Fibroblast of skin of back (primary cell): ENCODE data around the gene NAA11.
"Not testable (repeated sequence)": the region's sequence is repeated elsewhere in the genome, so short reads cannot be mapped to it uniquely, and the experiment has no call there.

Experiments
- DNase-seq: peaks from one replicate; pipeline ENCODE4 v3.0.0-alpha.2; 2013

Gene NAA11

DNA sequence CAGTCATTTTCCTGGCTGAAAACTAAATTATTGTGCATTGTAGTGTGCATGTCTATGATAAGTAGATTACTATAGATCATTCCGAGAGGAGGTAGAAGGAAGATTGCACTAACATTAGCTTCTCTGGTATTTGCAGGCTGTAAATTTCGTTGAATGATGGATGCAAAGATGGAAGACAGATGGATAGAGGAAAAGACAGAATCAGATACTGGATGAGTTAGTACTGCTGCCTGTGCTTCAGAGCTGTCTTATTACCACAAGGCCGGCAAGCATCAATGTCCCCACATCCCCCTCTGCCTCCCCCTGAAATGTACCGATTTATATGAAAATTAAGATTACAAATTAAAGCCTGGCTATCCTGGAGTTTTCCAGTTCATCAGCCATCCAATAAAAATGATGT, 17.7 kb downstream of the NAA11 start:
- no peak for DNase-seq

DNA sequence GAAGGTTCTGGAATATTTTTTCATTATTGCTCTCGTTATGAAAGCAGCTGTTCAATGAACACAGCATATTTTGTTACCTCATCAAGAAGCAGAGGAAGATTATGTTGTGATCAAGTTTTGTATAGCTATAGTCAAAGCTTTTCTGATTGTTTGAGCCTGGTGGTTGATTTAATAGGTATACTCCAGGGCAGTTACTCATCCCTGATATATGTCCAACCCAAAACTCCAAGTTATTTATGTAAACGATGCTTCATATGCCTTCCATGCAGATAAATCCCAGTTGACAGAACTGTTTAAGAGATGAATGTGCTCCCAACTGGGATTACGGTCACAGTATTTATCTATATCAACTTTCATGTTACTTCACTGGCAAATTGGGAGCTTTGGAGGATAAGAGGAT, 19.1 kb downstream of the NAA11 start:
- no peak for DNase-seq

GRCh38 chr4:79300280-79300679, 25.6 kb downstream of the NAA11 start:
- no peak for DNase-seq

- DNase-seq: no peak
Measured at GRCh38 chr4:79298484-79298883, 27.4 kb downstream of the NAA11 start.

DNA sequence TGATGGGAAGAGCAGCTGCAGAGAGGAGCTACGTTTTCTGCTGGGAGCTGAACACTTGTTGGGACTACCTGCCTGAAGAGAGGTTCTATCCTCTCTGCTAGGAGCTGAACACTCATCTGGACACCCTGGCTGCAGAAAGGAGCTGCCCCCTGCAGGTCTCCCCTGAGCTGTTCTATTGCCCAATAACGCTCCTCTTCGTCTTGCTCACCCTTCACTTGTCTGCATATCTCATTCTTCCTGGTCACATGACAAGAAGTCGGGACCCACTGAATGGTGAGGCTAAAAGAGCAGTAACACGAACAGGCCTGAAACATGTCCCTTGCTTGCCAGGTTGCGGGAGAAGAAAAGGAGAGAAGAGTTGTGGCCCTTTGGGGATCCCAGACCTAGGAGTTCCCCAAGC, 27.8 kb downstream of the NAA11 start:
- DNase-seq: no peak

DNA sequence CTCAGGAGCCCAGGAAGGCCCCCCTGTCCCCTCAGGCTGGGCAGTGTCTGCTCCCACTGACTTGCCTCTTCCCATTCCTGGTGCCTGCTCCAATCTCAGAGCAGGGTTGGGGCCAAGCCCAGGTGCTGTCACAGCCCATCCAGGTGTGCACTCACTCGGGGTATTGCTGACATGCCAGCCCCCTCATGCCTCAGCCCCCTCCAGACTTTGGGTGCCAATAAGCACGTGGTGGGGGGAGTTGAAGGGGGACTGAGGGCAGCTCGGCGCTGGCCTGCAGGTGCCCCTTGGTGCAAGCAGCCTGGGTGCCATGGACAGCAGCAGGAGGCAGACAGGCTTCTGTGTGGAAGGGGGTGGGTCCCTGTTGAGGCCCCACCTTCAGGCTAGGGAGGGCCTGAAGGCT, 28.4 kb downstream of the NAA11 start:
- DNase-seq: no peak

DNA sequence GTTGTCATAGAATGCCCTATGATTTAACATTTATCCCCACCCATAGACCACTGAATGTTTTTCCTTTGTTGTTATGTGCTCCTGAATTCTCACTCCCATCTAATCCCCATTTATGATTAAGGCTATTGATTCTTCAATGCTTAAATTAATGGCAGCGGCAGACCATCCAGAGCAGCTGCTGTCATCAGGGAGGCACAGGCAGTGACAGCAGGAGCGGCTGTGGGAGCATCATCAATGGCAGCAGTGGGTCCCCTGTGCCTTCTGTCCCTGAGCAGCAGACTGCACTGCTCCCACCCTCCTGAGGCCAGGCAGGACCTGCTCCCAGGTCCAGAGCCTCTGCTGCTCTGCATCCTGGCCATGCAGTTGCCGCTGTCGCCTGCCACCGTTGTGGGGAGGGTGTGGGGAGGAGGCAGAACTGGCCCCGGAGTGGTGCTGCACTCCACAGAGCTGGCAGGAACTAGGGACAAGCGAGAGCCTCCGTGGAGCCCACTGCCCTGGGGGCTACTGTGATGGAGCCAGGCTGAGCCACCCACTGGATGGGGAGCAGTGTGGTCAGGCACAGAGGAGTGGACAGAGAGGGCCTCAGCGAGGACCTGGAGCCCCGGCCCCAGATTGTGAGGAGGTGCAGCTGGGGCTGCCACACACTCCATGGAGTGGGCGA, 29.0 kb downstream of the NAA11 start:
- no peak for DNase-seq

GRCh38 chr4:79295086-79295485, 30.8 kb downstream of the NAA11 start:
- no peak for DNase-seq

- no peak for DNase-seq
Measured at GRCh38 chr4:79294064-79294463, 31.8 kb downstream of the NAA11 start.

DNA sequence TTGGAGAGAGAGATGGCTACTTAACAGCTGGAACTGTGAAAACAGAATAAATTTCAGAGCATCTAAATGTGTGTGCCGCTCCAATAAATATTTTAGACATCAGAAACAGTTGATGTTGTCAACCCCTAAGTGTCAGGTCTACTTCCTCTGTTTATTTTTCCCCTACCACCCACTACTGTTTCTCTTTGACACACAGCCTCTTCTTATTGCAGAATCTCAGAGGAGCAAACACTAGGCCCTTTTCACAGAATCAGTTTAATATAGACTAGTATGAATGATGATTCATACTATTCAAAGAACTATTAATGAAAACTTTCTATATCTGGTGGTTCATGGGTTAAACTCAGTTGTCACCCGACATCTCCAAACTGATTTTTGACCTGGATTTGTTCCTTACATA, 33.9 kb downstream of the NAA11 start:
- no peak for DNase-seq

- no peak for DNase-seq
Measured at GRCh38 chr4:79290376-79290775, 35.5 kb downstream of the NAA11 start.

DNA sequence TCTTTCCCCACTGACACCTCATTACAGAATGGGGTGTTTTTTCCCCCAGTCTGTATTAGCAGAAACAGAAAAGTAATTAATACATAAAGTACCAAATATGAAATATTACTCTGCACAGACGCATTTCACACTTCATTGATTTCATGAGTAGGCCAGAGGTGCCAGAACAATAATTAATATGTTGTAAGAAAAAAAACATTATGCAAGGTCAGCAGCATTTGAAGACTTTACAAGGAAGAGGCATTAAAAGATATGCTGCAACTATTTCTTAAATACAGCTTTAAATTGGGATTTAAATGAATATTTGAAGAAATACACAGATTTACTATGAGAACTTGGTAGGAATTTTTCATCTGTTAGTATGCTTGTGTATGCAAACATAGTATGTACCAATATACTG, 37.7 kb downstream of the NAA11 start:
- DNase-seq: no peak

- no peak for DNase-seq
Measured at GRCh38 chr4:79287718-79288117, 38.1 kb downstream of the NAA11 start.

GRCh38 chr4:79287076-79287475, 38.8 kb downstream of the NAA11 start:
- DNase-seq: no peak

DNA sequence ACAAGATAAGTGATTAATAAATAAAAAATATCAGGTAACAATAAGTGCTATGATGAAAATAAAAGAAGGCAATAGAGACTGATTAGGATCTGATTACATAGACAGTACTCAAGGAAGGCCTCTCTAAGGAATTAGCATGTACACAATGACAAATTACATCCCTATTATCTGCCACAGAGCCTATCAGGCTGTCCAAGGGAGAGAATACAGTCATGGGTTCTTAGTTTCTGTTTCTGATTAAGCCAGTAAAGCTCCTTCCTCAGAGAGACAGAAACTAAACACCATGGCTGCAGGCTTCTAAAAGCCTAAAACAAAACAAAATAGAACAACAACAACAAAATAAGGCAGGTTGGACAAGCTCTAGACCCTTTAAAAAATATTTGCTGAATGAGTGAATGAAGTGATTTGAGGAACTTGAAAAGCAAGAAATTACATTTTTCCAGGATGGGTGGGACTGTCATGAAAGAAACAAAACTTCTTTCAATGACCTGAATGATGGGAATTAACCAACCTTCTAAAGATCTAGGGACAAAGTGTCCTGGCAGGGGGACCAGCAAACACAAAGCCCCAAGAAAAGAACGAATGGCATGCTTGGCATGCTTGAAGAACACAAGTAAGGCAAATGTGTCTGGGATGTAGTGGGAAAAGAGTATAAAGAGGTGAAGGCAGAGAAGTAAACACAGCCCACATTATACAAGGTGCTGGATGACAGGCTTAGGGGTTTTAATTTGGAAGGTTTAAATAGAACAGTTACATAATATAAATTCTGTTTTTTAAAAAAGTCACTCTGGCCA, 44.1 kb downstream of the NAA11 start:
- no peak for DNase-seq

GRCh38 chr4:79277467-79277866, 48.4 kb downstream of the NAA11 start:
- DNase-seq: not testable (repeated sequence)

- DNase-seq: no peak
Measured at GRCh38 chr4:79273915-79274314, 51.9 kb downstream of the NAA11 start.

DNA sequence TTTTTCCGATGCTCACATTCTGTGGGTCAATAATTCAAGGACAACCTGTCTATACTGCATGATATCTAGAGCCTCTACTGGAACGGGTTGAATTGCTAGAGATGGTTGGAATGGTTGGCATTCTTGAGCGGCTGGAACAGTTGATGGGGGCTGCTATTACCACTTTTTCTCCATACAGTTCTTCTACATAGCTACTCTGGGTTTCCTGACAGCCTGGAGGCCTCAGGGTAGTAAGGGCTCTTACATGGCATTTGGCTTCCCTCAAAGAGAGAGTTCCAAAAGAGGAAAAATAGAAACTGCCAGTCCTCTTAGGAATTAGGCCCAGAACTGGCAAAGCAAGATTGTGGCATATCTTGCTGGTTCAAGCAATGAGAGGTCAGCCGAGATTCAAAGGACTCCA, 53.1 kb downstream of the NAA11 start:
- no peak for DNase-seq

DNA sequence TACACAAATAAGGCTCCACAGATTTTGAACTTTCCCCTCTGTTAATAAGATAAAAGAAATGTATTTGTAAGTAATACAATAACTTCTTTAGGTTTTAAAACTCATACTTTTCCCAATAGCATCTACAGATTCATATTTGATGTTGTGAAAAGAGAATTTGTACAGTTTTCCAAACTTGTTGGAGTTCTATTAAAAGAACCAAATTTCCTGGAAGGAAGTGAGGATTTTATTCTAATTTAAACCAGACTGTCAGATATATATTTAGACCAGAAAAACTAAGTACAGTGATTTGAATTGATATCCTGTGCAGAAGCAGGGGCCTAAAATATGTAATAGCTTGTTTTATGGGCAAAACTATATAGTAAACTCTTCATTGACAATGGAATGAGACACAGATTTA, 53.7 kb downstream of the NAA11 start:
- no peak for DNase-seq

DNA sequence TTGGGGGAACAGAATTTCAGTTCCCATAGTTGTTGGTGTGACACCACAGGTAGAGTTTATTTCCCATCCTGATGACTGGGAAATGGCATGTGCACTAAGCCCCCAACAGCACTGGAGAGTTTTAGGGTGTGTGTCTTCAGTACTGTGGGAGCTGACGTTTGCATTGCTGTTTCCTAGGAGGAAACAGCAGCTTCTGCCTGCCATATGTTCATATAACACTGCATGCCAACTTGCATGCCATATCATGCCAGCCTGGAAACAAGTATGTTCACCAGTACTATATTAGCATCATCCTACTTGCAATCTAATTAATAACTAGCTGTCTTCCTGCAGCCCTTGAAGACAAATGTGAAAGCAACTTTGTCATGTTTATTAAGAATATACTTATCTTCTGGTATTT, 58.2 kb downstream of the NAA11 start:
- DNase-seq: no peak
